Femur (tissue), 1 donor: Measurements from ENCODE around the gene PPP1R9B.

Experiments used
- DNase-seq: peaks from one replicate; pipeline ENCODE4 v3.0.0-alpha.2; 2017

Gene PPP1R9B

GRCh38 chr17:50103252-50103651 is 47.2 kb downstream of the PPP1R9B start:
- no peak for DNase-seq

GRCh38 chr17:50102164-50102991 is 48.1 kb downstream of the PPP1R9B start:
- DNase-seq, result peak; percentile 62

- DNase-seq, result no peak
Measured at GRCh38 chr17:50101346-50102163, 48.9 kb downstream of the PPP1R9B start.

GRCh38 chr17:50100921-50101345 is 49.5 kb downstream of the PPP1R9B start:
- DNase-seq, result no peak

GRCh38 chr17:50100480-50100883 is 50.0 kb downstream of the PPP1R9B start:
- no peak for DNase-seq

- DNase-seq, result no peak
Measured at GRCh38 chr17:50099003-50099402, 51.5 kb downstream of the PPP1R9B start.

GRCh38 chr17:50098583-50098982 is 51.9 kb downstream of the PPP1R9B start:
- DNase-seq, result no peak

- DNase-seq, result no peak
Measured at GRCh38 chr17:50097926-50098325, 52.6 kb downstream of the PPP1R9B start.

- no peak for DNase-seq
Measured at GRCh38 chr17:50097455-50097854, 53.0 kb downstream of the PPP1R9B start.

- no peak for DNase-seq
Measured at GRCh38 chr17:50096758-50097157, 53.7 kb downstream of the PPP1R9B start.

GRCh38 chr17:50096092-50096491 is 54.4 kb downstream of the PPP1R9B start:
- no peak for DNase-seq

- DNase-seq, result no peak
Measured at GRCh38 chr17:50095626-50096037, 54.8 kb downstream of the PPP1R9B start.

- peak; percentile 98 for DNase-seq
Measured at GRCh38 chr17:50094753-50095619, 55.5 kb downstream of the PPP1R9B start, which contains the start of gene PDK2. TSS of gene PDK2 (plus strand) at chr17:50095351. CDS start at chr17:50095436, 85 bp downstream.

- DNase-seq, result peak; percentile 92
Measured at GRCh38 chr17:50094243-50094752, 56.2 kb downstream of the PPP1R9B start.

GRCh38 chr17:50093807-50094206 is 56.7 kb downstream of the PPP1R9B start:
- no peak for DNase-seq

- DNase-seq, result no peak
Measured at GRCh38 chr17:50093246-50093645, 57.2 kb downstream of the PPP1R9B start.

- no peak for DNase-seq
Measured at GRCh38 chr17:50091918-50092285, 58.6 kb downstream of the PPP1R9B start.

- no peak for DNase-seq
Measured at GRCh38 chr17:50090971-50091917, 59.2 kb downstream of the PPP1R9B start.

GRCh38 chr17:50090071-50090470 is 60.4 kb downstream of the PPP1R9B start:
- DNase-seq, result no peak

GRCh38 chr17:50088952-50089825 is 61.3 kb downstream of the PPP1R9B start:
- no peak for DNase-seq
